ENCODE results near the gene PDK1. TPM values are rescaled to one million over a fixed set of nuclear protein-coding genes. Genes with fewer than 3 reads are reported as not detected.

PDK1 gene
- 18.0 and 19.8 TPM in 2 replicates for total RNA-seq

GRCh38 chr2:172555522-172556283 is at the start of gene PDK1:
PDK1 (plus strand) TSS chr2:172556090; CDS start chr2:172556151, 61 bp downstream.

Other genes with a start within 250 kb of the PDK1 start
- gene ITGA6, start 128.5 kb upstream of the PDK1 start, total RNA-seq = 637 and 777 TPM in 2 replicates
- gene RAPGEF4, start 179.8 kb downstream of the PDK1 start, total RNA-seq = 0.55 and 1.8 TPM in 2 replicates